OCI-LY7 (cell line): ENCODE measurements around the gene IMMP2L.

ENCODE experiments used
- EZH2phosphoT487 ChIP-seq: fragments of 200-600 bp; sonication (generic); IDR thresholded peaks from 2 replicates; pipeline ENCODE4 v1.6.1; 2018; ENCODE audit warnings: low read depth, borderline replicate concordance, mild to moderate bottlenecking, mixed run types, antibody characterized with exemption, low read length, moderate library complexity, mixed read lengths
- TF ChIP-seq, protein P1 (sequence below): fragments of 200-600 bp; sonication (generic); conservative IDR thresholded peaks from 2 replicates; pipeline ENCODE4 v1.5.1; 2014; ENCODE audit warnings: mild to moderate bottlenecking, antibody characterized with exemption, low read length, moderate library complexity, mixed read lengths

DNA sequence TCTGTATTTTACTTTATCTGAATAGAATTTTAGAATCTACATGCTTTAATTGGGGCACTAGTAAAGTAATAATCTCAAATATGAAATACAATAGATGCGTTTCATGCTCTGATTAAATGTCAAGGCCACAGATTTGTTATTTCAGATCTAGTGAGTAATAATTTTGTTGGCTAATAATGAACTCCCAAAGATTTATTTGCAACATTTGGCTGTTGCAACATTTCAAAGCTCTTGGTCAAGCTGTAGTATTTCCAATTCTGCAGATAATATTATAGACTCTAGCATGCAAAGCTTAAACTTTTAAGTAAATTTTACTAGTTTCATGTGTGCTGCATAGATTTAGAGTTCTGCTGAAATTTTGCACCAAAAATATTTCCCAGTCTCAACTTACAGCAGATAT lies 454.7 kb downstream of the IMMP2L start:
- TF ChIP-seq, protein P1, sequence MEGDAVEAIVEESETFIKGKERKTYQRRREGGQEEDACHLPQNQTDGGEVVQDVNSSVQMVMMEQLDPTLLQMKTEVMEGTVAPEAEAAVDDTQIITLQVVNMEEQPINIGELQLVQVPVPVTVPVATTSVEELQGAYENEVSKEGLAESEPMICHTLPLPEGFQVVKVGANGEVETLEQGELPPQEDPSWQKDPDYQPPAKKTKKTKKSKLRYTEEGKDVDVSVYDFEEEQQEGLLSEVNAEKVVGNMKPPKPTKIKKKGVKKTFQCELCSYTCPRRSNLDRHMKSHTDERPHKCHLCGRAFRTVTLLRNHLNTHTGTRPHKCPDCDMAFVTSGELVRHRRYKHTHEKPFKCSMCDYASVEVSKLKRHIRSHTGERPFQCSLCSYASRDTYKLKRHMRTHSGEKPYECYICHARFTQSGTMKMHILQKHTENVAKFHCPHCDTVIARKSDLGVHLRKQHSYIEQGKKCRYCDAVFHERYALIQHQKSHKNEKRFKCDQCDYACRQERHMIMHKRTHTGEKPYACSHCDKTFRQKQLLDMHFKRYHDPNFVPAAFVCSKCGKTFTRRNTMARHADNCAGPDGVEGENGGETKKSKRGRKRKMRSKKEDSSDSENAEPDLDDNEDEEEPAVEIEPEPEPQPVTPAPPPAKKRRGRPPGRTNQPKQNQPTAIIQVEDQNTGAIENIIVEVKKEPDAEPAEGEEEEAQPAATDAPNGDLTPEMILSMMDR = no peak
- no peak for TF ChIP-seq EZH2phosphoT487
